GM23338 (cell line): Measurements from ENCODE around the gene COL8A1. TPM values are rescaled to one million over a fixed set of nuclear protein-coding genes. Genes with fewer than 3 reads are reported as not detected.

Source experiments
- ATAC-seq: fragments of 200-7000 bp; cut with Tn5 transposase; 3 replicates; pipeline ENCODE4 v1.9.1; 2020
- DNase-seq: peaks from one replicate; pipeline ENCODE4 v3.0.0-alpha.2; 2015; ENCODE audit warnings: low spot score
- H2AFZ ChIP-seq: fragments of 200-600 bp; sonication (generic); 2 replicates; pipeline ENCODE4 v1.8.0; 2016; ENCODE audit warnings: antibody characterized with exemption, mild to moderate bottlenecking, moderate library complexity
- H3F3A ChIP-seq: fragments of 200-600 bp; sonication (generic); replicated peaks from 2 replicates; pipeline ENCODE4 v1.8.0; 2017; ENCODE audit warnings: antibody characterized with exemption, mixed run types, low read depth
- H3K27ac ChIP-seq: fragments of 200-600 bp; sonication (generic); 2 replicates; pipeline ENCODE4 v1.6.1; 2016; ENCODE audit warnings: low read depth
- H3K27me3 ChIP-seq: fragments of 200-600 bp; sonication (generic); 2 replicates; pipeline ENCODE4 v1.8.0; 2016; ENCODE audit warnings: mild to moderate bottlenecking, mixed run types, moderate library complexity; ENCODE audit not compliant: insufficient read depth
- H3K36me3 ChIP-seq: fragments of 200-600 bp; sonication (generic); 2 replicates; pipeline ENCODE4 v1.8.0; 2016; ENCODE audit warnings: mild to moderate bottlenecking; ENCODE audit not compliant: insufficient read depth
- H3K4me1 ChIP-seq: fragments of 200-600 bp; sonication (generic); 2 replicates; pipeline ENCODE4 v1.8.0; 2016; ENCODE audit warnings: mild to moderate bottlenecking, moderate library complexity; ENCODE audit not compliant: insufficient read depth
- H3K4me2 ChIP-seq: fragments of 200-600 bp; sonication (generic); 2 replicates; pipeline ENCODE4 v1.7.1; 2017; ENCODE audit warnings: mixed run types
- H3K4me3 ChIP-seq: fragments of 200-600 bp; sonication (generic); 2 replicates; pipeline ENCODE4 v1.6.1; 2016; ENCODE audit warnings: mixed run types
- H3K79me2 ChIP-seq: fragments of 200-600 bp; sonication (generic); replicated peaks from 2 replicates; pipeline ENCODE4 v1.8.0; 2017; ENCODE audit warnings: mild to moderate bottlenecking; ENCODE audit not compliant: insufficient read depth
- H3K9me2 ChIP-seq: fragments of 200-600 bp; sonication (generic); 2 replicates; pipeline ENCODE4 v1.8.0; 2017; ENCODE audit not compliant: insufficient read depth
- H4K20me1 ChIP-seq: fragments of 200-600 bp; sonication (generic); replicated peaks from 2 replicates; pipeline ENCODE4 v1.8.0; 2017; ENCODE audit warnings: mild to moderate bottlenecking; ENCODE audit not compliant: insufficient read depth
- H3K27ac Mint-ChIP-seq: 2 replicates; pipeline ENCODE4 v1.8.0; 2020; ENCODE audit warnings: inconsistent platforms, mild to moderate bottlenecking, moderate library complexity, mixed read lengths
- H3K27me3 Mint-ChIP-seq: 3 replicates; pipeline ENCODE4 v1.8.0; 2022; ENCODE audit warnings: low read depth, mild to moderate bottlenecking, moderate library complexity, mixed read lengths, inconsistent platforms; ENCODE audit not compliant: insufficient read depth, poor library complexity
- H3K36me3 Mint-ChIP-seq: 3 replicates; pipeline ENCODE4 v1.8.0; 2021; ENCODE audit warnings: low read depth, mild to moderate bottlenecking, inconsistent platforms, moderate library complexity, mixed read lengths
- H3K4me1 Mint-ChIP-seq: 3 replicates; pipeline ENCODE4 v1.8.0; 2020; ENCODE audit warnings: mild to moderate bottlenecking, inconsistent platforms, mixed read lengths
- H3K4me3 Mint-ChIP-seq: 3 replicates; pipeline ENCODE4 v1.8.0; 2021; ENCODE audit warnings: moderate library complexity, mild to moderate bottlenecking, inconsistent platforms, mixed read lengths
- H3K9me3 Mint-ChIP-seq: 3 replicates; pipeline ENCODE4 v1.8.0; 2020; ENCODE audit warnings: moderate library complexity, mild to moderate bottlenecking, inconsistent platforms, mixed read lengths
- ETS1 ChIP-seq: IDR thresholded peaks from 2 replicates; pipeline ENCODE4 v1.6.1; 2016; ENCODE audit warnings: antibody characterized with exemption
- EZH2 ChIP-seq: fragments of 200-600 bp; sonication (generic); IDR thresholded peaks from one replicate; pipeline ENCODE4 v1.8.0; 2017; ENCODE audit warnings: antibody characterized with exemption, mild to moderate bottlenecking, low read depth; ENCODE audit not compliant: unreplicated experiment
- EZH2phosphoT487 ChIP-seq: fragments of 200-600 bp; sonication (generic); IDR thresholded peaks from one replicate; pipeline ENCODE4 v1.8.1; 2018; ENCODE audit warnings: antibody characterized with exemption; ENCODE audit not compliant: unreplicated experiment
- JUNB ChIP-seq: IDR thresholded peaks from one replicate; pipeline ENCODE4 v1.6.1; 2016; ENCODE audit warnings: antibody characterized with exemption; ENCODE audit not compliant: unreplicated experiment
- NANOG ChIP-seq: IDR thresholded peaks from 2 replicates; pipeline ENCODE4 v1.6.1; 2016; ENCODE audit warnings: antibody characterized with exemption, borderline replicate concordance
- ZNF114 ChIP-seq: fragments of 250-450 bp; sonication (Bioruptor Pico); IDR thresholded peaks from 2 replicates; pipeline ENCODE4 v1.5.0; 2020; ENCODE audit warnings: mild to moderate bottlenecking, moderate library complexity
- ZNF331 ChIP-seq: fragments of 250-450 bp; sonication (Bioruptor Pico); IDR thresholded peaks from 2 replicates; pipeline ENCODE4 v1.5.0; 2020; ENCODE audit warnings: low read depth, mild to moderate bottlenecking, moderate library complexity
- ZNF462 ChIP-seq: fragments of 250-450 bp; sonication (Bioruptor Pico); IDR thresholded peaks from 2 replicates; pipeline ENCODE4 v1.5.0; 2020; ENCODE audit warnings: mild to moderate bottlenecking, moderate library complexity
- polyA plus RNA-seq: library from polyadenylated mRNA; unstranded; fragments of >200 nt; fragmentation: Nextera tagmentation; extraction: Ambion mirVana; gene quantifications from 2 replicates; pipeline ENCODE4 v1.2.1, GENCODE V29; 2016
- total RNA-seq: library from RNA; depleted of rRNA; stranded (reverse); fragments of >200 nt; shearing (Covaris generic); gene quantifications from 2 replicates; pipeline ENCODE4 v1.2.3, GENCODE V29; 2014

The COL8A1 gene
- total and polyA plus RNA-seq, 2 experiments from 2014 or later: 0.26 to 0.97 TPM

GRCh38 chr3:99659032-99659431 is 20.6 kb downstream of the COL8A1 start:
- DNase-seq (no peak), ATAC-seq (no peak)
- no peak for TF ChIP-seq EZH2
- TF ChIP-seq JUNB: no peak
- TF ChIP-seq NANOG: no peak
- no peak for TF ChIP-seq ZNF462
- no peak for TF ChIP-seq ZNF114 (CRISPR knock-in tag)
- Histone ChIP-seq H3K36me3 (no peaks in the 10 kb centered on the region), H3K27me3 (no peaks in the 10 kb centered on the region), H3K4me1 (peaks cover 19% of the 10 kb centered on the region), H4K20me1 (no peaks in the 10 kb centered on the region), H3K9me2 (no peaks in the 10 kb centered on the region), H3K79me2 (no peaks in the 10 kb centered on the region), H2AFZ (peak overlapping the region; percentile 19; the same call in 1 of the 2 replicates), H3K4me3 (no peak overlapping the region), H3K4me2 (no peak overlapping the region), H3K27ac (no peak overlapping the region), H3F3A (no peaks in the 10 kb centered on the region)
- no peaks in the 10 kb centered on the region for H3K36me3 Mint-ChIP-seq
- H3K27me3 Mint-ChIP-seq: peaks cover 2% of the 10 kb centered on the region
- H3K4me1 Mint-ChIP-seq: peaks cover 20% of the 10 kb centered on the region
- H3K4me3 Mint-ChIP-seq: no peak overlapping the region
- no peaks in the 10 kb centered on the region; the same call in 1 of the 3 replicates for H3K9me3 Mint-ChIP-seq
- H3K27ac Mint-ChIP-seq: no peak overlapping the region

GRCh38 chr3:99659951-99660350 is 21.6 kb downstream of the COL8A1 start:
- H3F3A ChIP-seq: no peaks in the 10 kb centered on the region
- H3K27ac Mint-ChIP-seq: no peak overlapping the region
- ATAC-seq (no peak), DNase-seq (no peak)
- peaks cover 24% of the 10 kb centered on the region for H3K4me1 ChIP-seq
- no peak overlapping the region for H2AFZ ChIP-seq
- peaks cover 24% of the 10 kb centered on the region for H3K4me1 Mint-ChIP-seq
- H3K9me2 ChIP-seq: no peaks in the 10 kb centered on the region
- no peak overlapping the region for H3K27ac ChIP-seq
- no peaks in the 10 kb centered on the region for H3K36me3 ChIP-seq
- peaks cover 2% of the 10 kb centered on the region for H3K27me3 Mint-ChIP-seq
- H3K36me3 Mint-ChIP-seq: no peaks in the 10 kb centered on the region; the same call in 2 of the 3 replicates
- H3K4me3 ChIP-seq: no peak overlapping the region
- H3K4me3 Mint-ChIP-seq: no peak overlapping the region
- no peaks in the 10 kb centered on the region for H3K79me2 ChIP-seq
- H3K9me3 Mint-ChIP-seq: peaks cover under 1% of the 10 kb centered on the region
- no peaks in the 10 kb centered on the region for H3K27me3 ChIP-seq
- H4K20me1 ChIP-seq: no peaks in the 10 kb centered on the region
- H3K4me2 ChIP-seq: no peak overlapping the region
- TF ChIP-seq NANOG (no peak), EZH2 (no peak), ZNF331 (CRISPR knock-in tag) (no peak), EZH2phosphoT487 (no peak), ETS1 (no peak)
